ENCODE results near the gene KLHL13. TPM values are rescaled to one million over a fixed set of nuclear protein-coding genes. Genes with fewer than 3 reads are reported as not detected.

KLHL13 gene
- total RNA-seq, 2 experiments from 2014 or later: 0.19 to 0.36 TPM

- no peaks in the 10 kb centered on the region for H3K4me1 ChIP-seq (ENCODE audit: insufficient read depth, low read length)
- no peak overlapping the region for H3K4me3 ChIP-seq (ENCODE audit: low read length)
- Mint-ChIP-seq H3K4me1 (ENCODE audit: low read depth) (no peaks in the 10 kb centered on the region), H3K27me3 (no peaks in the 10 kb centered on the region), H3K36me3 (ENCODE audit: low read depth) (no peaks in the 10 kb centered on the region), H3K9me3 (no peaks in the 10 kb centered on the region), H3K4me3 (no peak overlapping the region), H3K27ac (no peak overlapping the region)
- ChIA-PET POLR2A (no interaction called here), CTCF (no interaction called here)
- no peaks in the 10 kb centered on the region for H3K9me3 ChIP-seq (ENCODE audit: control insufficient read depth in 1 of 2, insufficient read depth in 1 of 2, low read length in 2 of 2)
- no peaks in the 10 kb centered on the region for H3K27me3 ChIP-seq (ENCODE audit: control insufficient read depth in 1 of 2, insufficient read depth in 2 of 2, low read length in 2 of 2)
- no peaks in the 10 kb centered on the region for H3K36me3 ChIP-seq (ENCODE audit: insufficient read depth, low read length)
- ATAC-seq (ENCODE audit: poor library complexity) (no peak), DNase-seq (no peak)
- TF ChIP-seq, protein P1, sequence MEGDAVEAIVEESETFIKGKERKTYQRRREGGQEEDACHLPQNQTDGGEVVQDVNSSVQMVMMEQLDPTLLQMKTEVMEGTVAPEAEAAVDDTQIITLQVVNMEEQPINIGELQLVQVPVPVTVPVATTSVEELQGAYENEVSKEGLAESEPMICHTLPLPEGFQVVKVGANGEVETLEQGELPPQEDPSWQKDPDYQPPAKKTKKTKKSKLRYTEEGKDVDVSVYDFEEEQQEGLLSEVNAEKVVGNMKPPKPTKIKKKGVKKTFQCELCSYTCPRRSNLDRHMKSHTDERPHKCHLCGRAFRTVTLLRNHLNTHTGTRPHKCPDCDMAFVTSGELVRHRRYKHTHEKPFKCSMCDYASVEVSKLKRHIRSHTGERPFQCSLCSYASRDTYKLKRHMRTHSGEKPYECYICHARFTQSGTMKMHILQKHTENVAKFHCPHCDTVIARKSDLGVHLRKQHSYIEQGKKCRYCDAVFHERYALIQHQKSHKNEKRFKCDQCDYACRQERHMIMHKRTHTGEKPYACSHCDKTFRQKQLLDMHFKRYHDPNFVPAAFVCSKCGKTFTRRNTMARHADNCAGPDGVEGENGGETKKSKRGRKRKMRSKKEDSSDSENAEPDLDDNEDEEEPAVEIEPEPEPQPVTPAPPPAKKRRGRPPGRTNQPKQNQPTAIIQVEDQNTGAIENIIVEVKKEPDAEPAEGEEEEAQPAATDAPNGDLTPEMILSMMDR (IDR thresholded peaks at IDR 0.05): no peak
- no peak overlapping the region for H3K27ac ChIP-seq (ENCODE audit: low read depth in 1 of 2, low read length in 2 of 2)
- intact Hi-C loops (cut with DNase I, micrococcal nuclease): no loop called here
Observed at GRCh38 chrX:117978402-117978801, 138.2 kb downstream of the KLHL13 start.

DNA sequence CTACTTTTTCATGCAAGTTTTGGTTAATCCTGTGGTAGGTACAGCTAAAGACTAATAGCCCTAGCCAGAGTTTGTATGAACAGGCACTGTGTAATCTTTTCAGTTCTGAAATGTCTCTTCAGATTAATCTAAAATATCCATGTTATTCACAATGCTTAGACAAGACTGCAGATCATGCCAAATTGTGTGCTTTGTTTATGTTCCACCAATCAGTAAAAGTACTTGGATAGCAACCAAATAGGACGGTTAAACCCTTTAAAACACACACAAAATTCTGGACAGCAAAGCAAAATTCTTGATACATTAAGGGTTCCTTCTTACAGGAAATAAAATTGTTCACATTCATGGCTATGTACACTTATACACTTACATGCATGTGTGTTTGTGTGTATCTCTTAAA, 139.1 kb downstream of the KLHL13 start:
- no peak overlapping the region for H3K4me3 Mint-ChIP-seq
- no peaks in the 10 kb centered on the region for H3K4me1 Mint-ChIP-seq (ENCODE audit: low read depth)

GRCh38 chrX:117973110-117973807, 143.4 kb downstream of the KLHL13 start:
- DNase-seq (no peak), ATAC-seq (ENCODE audit: poor library complexity) (no peak)
- no peaks in the 10 kb centered on the region for H3K9me3 Mint-ChIP-seq
- no peaks in the 10 kb centered on the region for H3K4me1 Mint-ChIP-seq (ENCODE audit: low read depth)
- no peaks in the 10 kb centered on the region for H3K4me1 ChIP-seq (ENCODE audit: insufficient read depth, low read length)
- no peak overlapping the region for H3K27ac Mint-ChIP-seq
- CTCF ChIA-PET: no interaction called here
- no peaks in the 10 kb centered on the region for H3K36me3 Mint-ChIP-seq (ENCODE audit: low read depth)
- no peak overlapping the region for H3K4me3 Mint-ChIP-seq
- H3K27me3 ChIP-seq (ENCODE audit: control insufficient read depth in 1 of 2, insufficient read depth in 2 of 2, low read length in 2 of 2): no peaks in the 10 kb centered on the region
- no peak overlapping the region for H3K4me3 ChIP-seq (ENCODE audit: low read length)
- no peak overlapping the region for H3K27ac ChIP-seq (ENCODE audit: low read depth in 1 of 2, low read length in 2 of 2)
- POLR2A ChIA-PET: no interaction called here
- no peaks in the 10 kb centered on the region for H3K27me3 Mint-ChIP-seq
- no peaks in the 10 kb centered on the region for H3K36me3 ChIP-seq (ENCODE audit: insufficient read depth, low read length)
- no peaks in the 10 kb centered on the region for H3K9me3 ChIP-seq (ENCODE audit: control insufficient read depth in 1 of 2, insufficient read depth in 1 of 2, low read length in 2 of 2)
- intact Hi-C loops (cut with DNase I, micrococcal nuclease): no loop called here
- TF ChIP-seq, protein P1 (IDR thresholded peaks at IDR 0.05): no peak

More for the DNA sequence above, 139.1 kb downstream of the KLHL13 start:
- Histone ChIP-seq H3K27me3 (ENCODE audit: control insufficient read depth in 1 of 2, insufficient read depth in 2 of 2, low read length in 2 of 2) (no peaks in the 10 kb centered on the region), H3K4me1 (ENCODE audit: insufficient read depth, low read length) (no peaks in the 10 kb centered on the region), H3K9me3 (ENCODE audit: control insufficient read depth in 1 of 2, insufficient read depth in 1 of 2, low read length in 2 of 2) (no peaks in the 10 kb centered on the region), H3K36me3 (ENCODE audit: insufficient read depth, low read length) (no peaks in the 10 kb centered on the region), H3K4me3 (ENCODE audit: low read length) (no peak overlapping the region), H3K27ac (ENCODE audit: low read depth in 1 of 2, low read length in 2 of 2) (no peak overlapping the region)
- Mint-ChIP-seq H3K27ac (no peak overlapping the region), H3K9me3 (no peaks in the 10 kb centered on the region), H3K36me3 (ENCODE audit: low read depth) (no peaks in the 10 kb centered on the region), H3K27me3 (no peaks in the 10 kb centered on the region)
- ATAC-seq (ENCODE audit: poor library complexity) (no peak), DNase-seq (no peak)
- ChIA-PET CTCF (no interaction called here), POLR2A (no interaction called here)
- intact Hi-C loops (cut with DNase I, micrococcal nuclease): no loop called here
- TF ChIP-seq, protein P1 (IDR thresholded peaks at IDR 0.05): no peak

Measured in CD4-positive, alpha-beta T cell (primary cell).